ENCODE measurements around the gene SGPP2. TPM values are rescaled to one million over a fixed set of nuclear protein-coding genes. Genes with fewer than 3 reads are reported as not detected.

The SGPP2 gene
- total RNA-seq, 1 donor from 2014 or later: 0.20 TPM

DNA sequence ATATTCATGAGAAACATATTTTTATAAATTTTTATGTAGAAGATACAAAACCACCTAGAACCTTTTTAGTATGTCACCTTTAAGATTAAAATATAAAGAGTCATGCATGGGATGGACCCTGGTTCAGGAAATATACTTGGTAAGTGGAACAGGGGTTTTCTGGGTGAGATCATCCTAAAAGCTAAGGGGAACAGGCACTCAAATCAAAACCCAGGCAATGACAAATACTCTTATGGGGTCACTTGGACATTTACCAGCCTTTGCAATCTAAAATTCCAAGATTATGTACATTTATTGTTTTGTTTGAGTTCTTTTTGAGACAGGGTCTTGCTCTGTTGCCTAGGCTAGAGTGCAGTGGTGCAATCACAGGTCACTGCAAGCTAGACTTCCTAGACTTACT lies 65.8 kb downstream of the SGPP2 start:
- no peak overlapping the region for H3K27ac Mint-ChIP-seq (ENCODE audit: unreplicated experiment)
- Histone ChIP-seq H3K4me2 (ENCODE audit: low read length) (no peak overlapping the region), H3K4me3 (ENCODE audit: insufficient read depth, low read depth, low read length) (no peak overlapping the region), H3K4me1 (ENCODE audit: insufficient read depth, low read length) (no peaks in the 10 kb centered on the region), H3K9ac (ENCODE audit: low read length) (no peak overlapping the region), H4K20me1 (ENCODE audit: insufficient read depth, low read length) (no peaks in the 10 kb centered on the region), H3K36me3 (ENCODE audit: insufficient read depth, low read length) (no peaks in the 10 kb centered on the region), H3K27me3 (ENCODE audit: insufficient read depth, low read length) (no peaks in the 10 kb centered on the region), H2AFZ (ENCODE audit: low read depth, low read length) (no peak overlapping the region), H3K27ac (ENCODE audit: low read depth, low read length) (no peak overlapping the region), H3K79me2 (ENCODE audit: insufficient read depth, low read length) (no peaks in the 10 kb centered on the region), H3K9me3 (ENCODE audit: insufficient read depth, low read depth, low read length) (no peaks in the 10 kb centered on the region)
- H3K4me1 Mint-ChIP-seq (ENCODE audit: low read depth, unreplicated experiment): no peaks in the 10 kb centered on the region
- no peaks in the 10 kb centered on the region for H3K36me3 Mint-ChIP-seq (ENCODE audit: low read depth, unreplicated experiment)
- DNase-seq (ENCODE audit: low read depth) (no peak), FAIRE-seq (no peak)
- TF ChIP-seq CTCF (IDR thresholded peaks at IDR 0.05; ENCODE audit: insufficient read depth, low read depth, low read length) (no peak), EZH2 (IDR thresholded peaks at IDR 0.05; ENCODE audit: insufficient read depth, low read length) (no peak)
- H3K4me3 Mint-ChIP-seq (ENCODE audit: unreplicated experiment): no peak overlapping the region
- H3K9me3 Mint-ChIP-seq (ENCODE audit: unreplicated experiment): peaks cover 3% of the 10 kb centered on the region
- H3K27me3 Mint-ChIP-seq (ENCODE audit: low read depth, unreplicated experiment): peaks cover 2% of the 10 kb centered on the region

- Mint-ChIP-seq H3K27me3 (ENCODE audit: low read depth, unreplicated experiment) (peaks cover 6% of the 10 kb centered on the region), H3K9me3 (ENCODE audit: unreplicated experiment) (peaks cover 3% of the 10 kb centered on the region), H3K4me3 (ENCODE audit: unreplicated experiment) (no peak overlapping the region), H3K4me1 (ENCODE audit: low read depth, unreplicated experiment) (no peaks in the 10 kb centered on the region), H3K36me3 (ENCODE audit: low read depth, unreplicated experiment) (no peaks in the 10 kb centered on the region), H3K27ac (ENCODE audit: unreplicated experiment) (no peak overlapping the region)
- H3K4me2 ChIP-seq (ENCODE audit: low read length): no peak overlapping the region
- H3K4me1 ChIP-seq (ENCODE audit: insufficient read depth, low read length): no peaks in the 10 kb centered on the region
- TF ChIP-seq EZH2 (IDR thresholded peaks at IDR 0.05; ENCODE audit: insufficient read depth, low read length) (no peak), CTCF (IDR thresholded peaks at IDR 0.05; ENCODE audit: insufficient read depth, low read depth, low read length) (no peak)
- no peaks in the 10 kb centered on the region for H4K20me1 ChIP-seq (ENCODE audit: insufficient read depth, low read length)
- H3K27me3 ChIP-seq (ENCODE audit: insufficient read depth, low read length): no peaks in the 10 kb centered on the region
- no peak overlapping the region for H3K27ac ChIP-seq (ENCODE audit: low read depth, low read length)
- no peak overlapping the region for H3K4me3 ChIP-seq (ENCODE audit: insufficient read depth, low read depth, low read length)
- DNase-seq (ENCODE audit: low read depth) (no peak), FAIRE-seq (no peak)
- no peaks in the 10 kb centered on the region for H3K36me3 ChIP-seq (ENCODE audit: insufficient read depth, low read length)
- no peak overlapping the region for H2AFZ ChIP-seq (ENCODE audit: low read depth, low read length)
- H3K9ac ChIP-seq (ENCODE audit: low read length): no peak overlapping the region
- H3K9me3 ChIP-seq (ENCODE audit: insufficient read depth, low read depth, low read length): no peaks in the 10 kb centered on the region
- H3K79me2 ChIP-seq (ENCODE audit: insufficient read depth, low read length): no peaks in the 10 kb centered on the region
Observed at GRCh38 chr2:222492683-222493082, 68.3 kb downstream of the SGPP2 start.

DNA sequence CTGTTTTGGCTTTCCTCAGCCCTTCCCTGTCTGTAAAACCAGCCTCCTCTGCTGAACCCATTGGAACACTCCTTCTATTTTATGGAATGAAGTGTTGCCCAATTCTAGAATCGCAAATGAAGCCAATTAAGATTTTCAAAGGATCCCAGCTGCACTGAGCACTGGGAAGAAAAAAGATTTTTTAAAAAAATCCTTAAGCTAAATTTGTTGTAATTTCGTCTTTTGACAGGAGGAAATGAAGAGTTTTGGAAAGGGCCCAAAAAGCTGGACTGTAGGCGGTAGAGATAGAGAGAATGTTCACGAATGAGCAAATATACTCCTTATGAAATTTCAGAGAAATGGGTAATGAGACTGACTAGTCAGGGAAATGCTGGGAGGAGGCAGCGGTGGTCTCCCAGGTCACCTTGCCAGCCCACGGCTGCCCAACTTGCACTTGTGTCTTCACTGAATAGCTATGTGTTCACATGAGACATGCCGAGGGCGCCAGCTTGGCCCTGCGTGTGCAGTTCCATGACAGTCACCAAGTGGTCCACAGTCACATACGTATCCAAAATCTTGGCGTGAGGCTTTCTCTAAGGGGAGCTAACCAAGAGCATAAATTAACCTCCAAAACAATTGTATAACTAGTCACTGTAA lies 69.9 kb downstream of the SGPP2 start:
- Mint-ChIP-seq H3K4me1 (ENCODE audit: low read depth, unreplicated experiment) (no peaks in the 10 kb centered on the region), H3K4me3 (ENCODE audit: unreplicated experiment) (no peak overlapping the region), H3K9me3 (ENCODE audit: unreplicated experiment) (peaks cover 3% of the 10 kb centered on the region), H3K36me3 (ENCODE audit: low read depth, unreplicated experiment) (no peaks in the 10 kb centered on the region), H3K27ac (ENCODE audit: unreplicated experiment) (no peak overlapping the region), H3K27me3 (ENCODE audit: low read depth, unreplicated experiment) (peaks cover 9% of the 10 kb centered on the region)
- Histone ChIP-seq H3K4me3 (ENCODE audit: insufficient read depth, low read depth, low read length) (no peak overlapping the region), H3K27me3 (ENCODE audit: insufficient read depth, low read length) (no peaks in the 10 kb centered on the region), H3K9me3 (ENCODE audit: insufficient read depth, low read depth, low read length) (no peaks in the 10 kb centered on the region), H3K79me2 (ENCODE audit: insufficient read depth, low read length) (no peaks in the 10 kb centered on the region), H3K36me3 (ENCODE audit: insufficient read depth, low read length) (no peaks in the 10 kb centered on the region), H2AFZ (ENCODE audit: low read depth, low read length) (no peak overlapping the region), H3K4me1 (ENCODE audit: insufficient read depth, low read length) (no peaks in the 10 kb centered on the region), H3K4me2 (ENCODE audit: low read length) (no peak overlapping the region), H3K27ac (ENCODE audit: low read depth, low read length) (no peak overlapping the region), H3K9ac (ENCODE audit: low read length) (no peak overlapping the region), H4K20me1 (ENCODE audit: insufficient read depth, low read length) (no peaks in the 10 kb centered on the region)
- DNase-seq (ENCODE audit: low read depth): no peak
- FAIRE-seq: no peak
- TF ChIP-seq CTCF (IDR thresholded peaks at IDR 0.05; ENCODE audit: insufficient read depth, low read depth, low read length) (no peak), EZH2 (IDR thresholded peaks at IDR 0.05; ENCODE audit: insufficient read depth, low read length) (no peak)

Measured in astrocyte (in vitro differentiated cells and primary cell).